Thymus (tissue), 11 donors: ENCODE measurements around the gene SLC24A3. TPM values are rescaled to one million over a fixed set of nuclear protein-coding genes. Genes with fewer than 3 reads are reported as not detected.
"Not testable (repeated sequence)": the region's sequence is repeated elsewhere in the genome, so short reads cannot be mapped to it uniquely, and the experiment has no call there.

Experiments used
- DNase-seq, 9 donors: peaks; one replicate each; pipeline ENCODE4 v3.0.0-alpha.2; 2013; ENCODE audit warnings: low spot score in 9 of 9, low read depth in 6 of 9, missing footprints in 1 of 9
- H3K27ac ChIP-seq, 2 donors: one replicate each; pipeline ENCODE4 v1.5.1; 2013; ENCODE audit warnings: control low read depth in 1 of 2, low read depth in 1 of 2, low read length in 1 of 2, mild to moderate bottlenecking in 1 of 2, moderate library complexity in 1 of 2
- H3K27me3 ChIP-seq, 2 donors: one replicate each; pipeline ENCODE4 v1.5.1; 2013; ENCODE audit warnings: low read length in 1 of 2; ENCODE audit not compliant: control insufficient read depth in 2 of 2, insufficient read depth in 1 of 2
- H3K36me3 ChIP-seq, 2 donors: one replicate each; pipeline ENCODE4 v1.5.1; 2013; ENCODE audit warnings: low read length in 1 of 2, mild to moderate bottlenecking in 1 of 2, moderate library complexity in 1 of 2; ENCODE audit not compliant: control insufficient read depth in 2 of 2, insufficient read depth in 2 of 2
- H3K4me1 ChIP-seq, 2 donors: one replicate each; pipeline ENCODE4 v1.5.1; 2013; ENCODE audit warnings: low read length in 2 of 2; ENCODE audit not compliant: control insufficient read depth in 2 of 2, insufficient read depth in 2 of 2
- H3K4me3 ChIP-seq, 2 donors: one replicate each; pipeline ENCODE4 v1.5.1; 2013; ENCODE audit warnings: low read length in 2 of 2, control low read depth in 1 of 2, mild to moderate bottlenecking in 1 of 2
- H3K9me3 ChIP-seq, 2 donors: one replicate each; pipeline ENCODE4 v1.5.1; 2013; ENCODE audit warnings: low read length in 1 of 2, mild to moderate bottlenecking in 1 of 2; ENCODE audit not compliant: control insufficient read depth in 2 of 2, insufficient read depth in 1 of 2
- WGBS: extraction: QIAGEN DNeasy Blood & Tissue Kit; methylation state at CpG from one replicate; pipeline ENCODE4 v1.1.7; 2013; 5-methylcytosine and 5-hydroxymethylcytosine counted together
- polyA plus RNA-seq: library from polyadenylated mRNA; stranded (reverse); fragments of 200-250 nt; gene quantifications from one replicate; pipeline ENCODE4 v1.2.3, GENCODE V29; 2013
- total RNA-seq: library from RNA; stranded (reverse); fragments of 120-200 nt; gene quantifications from one replicate; pipeline ENCODE4 v1.2.4, GENCODE V29; 2013
- donor health status: healthy.

SLC24A3 gene
- total and polyA plus RNA-seq, 2 donors: 0.99 to 2.1 TPM

GRCh38 chr20:19662637-19662995 lies 450.2 kb downstream of the SLC24A3 start:
- Histone ChIP-seq H3K36me3 (no peaks in the 10 kb centered on the region), H3K27ac (no peak overlapping the region), H3K9me3 (no peaks in the 10 kb centered on the region), H3K4me1 (peaks cover 0 to 3% of the 10 kb centered on the region in 2 donors), H3K4me3 (no peak overlapping the region), H3K27me3 (no peaks in the 10 kb centered on the region)
- 66% methylated on average over 9 of the region's 9 CpGs for WGBS
- DNase-seq: no peak

GRCh38 chr20:19668418-19668817 lies 456.0 kb downstream of the SLC24A3 start:
- Histone ChIP-seq H3K4me3 (no peak overlapping the region), H3K27ac (no peak overlapping the region), H3K4me1 (no peaks in the 10 kb centered on the region), H3K27me3 (no peaks in the 10 kb centered on the region), H3K9me3 (no peaks in the 10 kb centered on the region), H3K36me3 (no peaks in the 10 kb centered on the region)
- 93% methylated on average over 3 of the region's 3 CpGs for WGBS
- no peak for DNase-seq

GRCh38 chr20:19670829-19671228 lies 458.4 kb downstream of the SLC24A3 start:
- Histone ChIP-seq H3K9me3 (no peaks in the 10 kb centered on the region), H3K36me3 (no peaks in the 10 kb centered on the region), H3K27ac (no peak overlapping the region), H3K4me1 (no peaks in the 10 kb centered on the region), H3K27me3 (no peaks in the 10 kb centered on the region), H3K4me3 (no peak overlapping the region)
- DNase-seq: no peak
- WGBS: 77% methylated on average over 3 of the region's 3 CpGs

GRCh38 chr20:19671374-19671773 lies 458.9 kb downstream of the SLC24A3 start:
- 94% methylated on average over 1 of the region's 1 CpG for WGBS
- DNase-seq: no peak
- Histone ChIP-seq H3K9me3 (no peaks in the 10 kb centered on the region), H3K4me1 (no peaks in the 10 kb centered on the region), H3K36me3 (no peaks in the 10 kb centered on the region), H3K4me3 (no peak overlapping the region), H3K27ac (no peak overlapping the region), H3K27me3 (no peaks in the 10 kb centered on the region)

GRCh38 chr20:19672498-19672897 lies 460.1 kb downstream of the SLC24A3 start:
- no peaks in the 10 kb centered on the region for H3K36me3 ChIP-seq
- no peak overlapping the region for H3K4me3 ChIP-seq
- H3K27me3 ChIP-seq: no peaks in the 10 kb centered on the region
- no peak overlapping the region for H3K27ac ChIP-seq
- H3K9me3 ChIP-seq: no peaks in the 10 kb centered on the region
- WGBS: 91% methylated on average over 5 of the region's 5 CpGs
- no peaks in the 10 kb centered on the region for H3K4me1 ChIP-seq
- DNase-seq: no peak

- Histone ChIP-seq H3K9me3 (no peaks in the 10 kb centered on the region), H3K36me3 (no peaks in the 10 kb centered on the region), H3K4me3 (no peak overlapping the region), H3K4me1 (no peaks in the 10 kb centered on the region), H3K27ac (no peak overlapping the region), H3K27me3 (no peaks in the 10 kb centered on the region)
- DNase-seq: no peak
Measured at GRCh38 chr20:19673575-19673974, 461.1 kb downstream of the SLC24A3 start.

- 93% methylated on average over 4 of the region's 4 CpGs for WGBS
Measured at GRCh38 chr20:19676202-19676601, 463.8 kb downstream of the SLC24A3 start.

GRCh38 chr20:19677336-19677735 lies 464.9 kb downstream of the SLC24A3 start:
- Histone ChIP-seq H3K4me1 (no peaks in the 10 kb centered on the region), H3K27ac (no peak overlapping the region), H3K4me3 (no peak overlapping the region), H3K27me3 (no peaks in the 10 kb centered on the region), H3K36me3 (no peaks in the 10 kb centered on the region), H3K9me3 (no peaks in the 10 kb centered on the region)
- WGBS: 87% methylated on average over 5 of the region's 5 CpGs
- no peak for DNase-seq

More at GRCh38 chr20:19676202-19676601, 463.8 kb downstream of the SLC24A3 start:
- Histone ChIP-seq H3K27ac (no peak overlapping the region), H3K4me1 (no peaks in the 10 kb centered on the region), H3K27me3 (no peaks in the 10 kb centered on the region), H3K9me3 (no peaks in the 10 kb centered on the region), H3K4me3 (no peak overlapping the region), H3K36me3 (no peaks in the 10 kb centered on the region)
- no peak for DNase-seq

GRCh38 chr20:19678591-19678990 lies 466.1 kb downstream of the SLC24A3 start:
- 97% methylated on average over 31 of the region's 38 CpGs for WGBS
- not testable (repeated sequence) for H3K27ac ChIP-seq, H3K36me3 ChIP-seq, H3K4me3 ChIP-seq, H3K4me1 ChIP-seq, H3K27me3 ChIP-seq, DNase-seq, H3K9me3 ChIP-seq

GRCh38 chr20:19679900-19680495 lies 467.6 kb downstream of the SLC24A3 start:
- H3K9me3 ChIP-seq: no peaks in the 10 kb centered on the region
- H3K36me3 ChIP-seq: no peaks in the 10 kb centered on the region
- DNase-seq: no peak
- no peaks in the 10 kb centered on the region for H3K27me3 ChIP-seq
- H3K4me1 ChIP-seq: no peaks in the 10 kb centered on the region
- no peak overlapping the region for H3K27ac ChIP-seq
- no peak overlapping the region for H3K4me3 ChIP-seq
- WGBS: 95% methylated on average over 5 of the region's 5 CpGs
